ENCODE data around the gene AHDC1. TPM values are rescaled to one million over a fixed set of nuclear protein-coding genes. Genes with fewer than 3 reads are reported as not detected.

The AHDC1 gene
- total and polyA plus RNA-seq, 9 of the 15 experiments (the other 6 are each of a cell fraction or from before 2014, with no cell fraction given), result 0.21 to 36.4 (median 4.7) TPM

DNA sequence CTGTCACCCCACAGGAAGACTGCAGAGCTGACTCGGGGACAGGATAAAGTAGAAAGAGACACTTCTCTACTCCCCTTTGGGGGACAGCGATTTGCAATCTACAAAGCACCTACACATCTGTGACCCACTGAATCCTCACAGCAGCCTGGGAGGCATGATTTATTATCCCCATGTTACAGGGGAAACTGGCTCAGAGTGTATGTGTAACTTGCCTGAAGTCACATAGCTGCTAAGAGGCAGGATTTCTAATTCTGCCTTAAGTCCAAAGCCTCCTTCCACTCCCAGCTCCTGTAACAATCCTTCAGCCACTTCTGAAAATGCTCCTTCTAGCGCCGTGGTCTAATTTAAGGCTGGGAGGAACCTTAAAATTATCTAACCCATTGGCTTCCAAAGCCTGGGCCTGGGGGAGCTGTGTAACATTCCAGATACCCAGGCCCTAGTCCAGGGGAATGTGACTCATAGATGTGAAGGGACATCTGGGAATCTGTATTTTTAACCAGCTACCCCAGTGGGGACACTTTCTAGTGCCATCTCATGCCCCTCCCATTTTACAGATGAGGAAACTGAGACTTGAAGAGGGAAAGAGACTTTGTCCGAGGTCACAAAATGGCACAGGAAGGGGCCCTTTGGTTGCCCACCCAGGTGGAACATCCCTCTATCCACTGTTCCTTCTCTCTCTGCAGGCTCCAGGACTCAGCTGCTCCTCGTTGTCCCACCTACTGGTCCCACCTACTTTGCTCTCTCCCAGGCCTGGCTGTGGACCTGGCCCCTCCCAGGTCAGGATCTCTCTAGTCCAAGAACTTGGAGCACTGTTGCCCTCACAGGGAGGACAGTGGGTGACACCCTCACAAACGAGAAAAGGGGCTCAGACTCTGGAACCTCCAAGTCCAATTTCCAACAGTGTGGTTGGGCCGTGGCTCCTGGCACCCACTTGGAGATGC is 48.9 kb downstream of the AHDC1 start (continued):
- TF ChIP-seq, protein P1, sequence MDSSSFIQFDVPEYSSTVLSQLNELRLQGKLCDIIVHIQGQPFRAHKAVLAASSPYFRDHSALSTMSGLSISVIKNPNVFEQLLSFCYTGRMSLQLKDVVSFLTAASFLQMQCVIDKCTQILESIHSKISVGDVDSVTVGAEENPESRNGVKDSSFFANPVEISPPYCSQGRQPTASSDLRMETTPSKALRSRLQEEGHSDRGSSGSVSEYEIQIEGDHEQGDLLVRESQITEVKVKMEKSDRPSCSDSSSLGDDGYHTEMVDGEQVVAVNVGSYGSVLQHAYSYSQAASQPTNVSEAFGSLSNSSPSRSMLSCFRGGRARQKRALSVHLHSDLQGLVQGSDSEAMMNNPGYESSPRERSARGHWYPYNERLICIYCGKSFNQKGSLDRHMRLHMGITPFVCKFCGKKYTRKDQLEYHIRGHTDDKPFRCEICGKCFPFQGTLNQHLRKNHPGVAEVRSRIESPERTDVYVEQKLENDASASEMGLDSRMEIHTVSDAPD (CRISPR knock-in tag; IDR thresholded peaks at IDR 0.05), result no peak
- TF ChIP-seq, protein P2, sequence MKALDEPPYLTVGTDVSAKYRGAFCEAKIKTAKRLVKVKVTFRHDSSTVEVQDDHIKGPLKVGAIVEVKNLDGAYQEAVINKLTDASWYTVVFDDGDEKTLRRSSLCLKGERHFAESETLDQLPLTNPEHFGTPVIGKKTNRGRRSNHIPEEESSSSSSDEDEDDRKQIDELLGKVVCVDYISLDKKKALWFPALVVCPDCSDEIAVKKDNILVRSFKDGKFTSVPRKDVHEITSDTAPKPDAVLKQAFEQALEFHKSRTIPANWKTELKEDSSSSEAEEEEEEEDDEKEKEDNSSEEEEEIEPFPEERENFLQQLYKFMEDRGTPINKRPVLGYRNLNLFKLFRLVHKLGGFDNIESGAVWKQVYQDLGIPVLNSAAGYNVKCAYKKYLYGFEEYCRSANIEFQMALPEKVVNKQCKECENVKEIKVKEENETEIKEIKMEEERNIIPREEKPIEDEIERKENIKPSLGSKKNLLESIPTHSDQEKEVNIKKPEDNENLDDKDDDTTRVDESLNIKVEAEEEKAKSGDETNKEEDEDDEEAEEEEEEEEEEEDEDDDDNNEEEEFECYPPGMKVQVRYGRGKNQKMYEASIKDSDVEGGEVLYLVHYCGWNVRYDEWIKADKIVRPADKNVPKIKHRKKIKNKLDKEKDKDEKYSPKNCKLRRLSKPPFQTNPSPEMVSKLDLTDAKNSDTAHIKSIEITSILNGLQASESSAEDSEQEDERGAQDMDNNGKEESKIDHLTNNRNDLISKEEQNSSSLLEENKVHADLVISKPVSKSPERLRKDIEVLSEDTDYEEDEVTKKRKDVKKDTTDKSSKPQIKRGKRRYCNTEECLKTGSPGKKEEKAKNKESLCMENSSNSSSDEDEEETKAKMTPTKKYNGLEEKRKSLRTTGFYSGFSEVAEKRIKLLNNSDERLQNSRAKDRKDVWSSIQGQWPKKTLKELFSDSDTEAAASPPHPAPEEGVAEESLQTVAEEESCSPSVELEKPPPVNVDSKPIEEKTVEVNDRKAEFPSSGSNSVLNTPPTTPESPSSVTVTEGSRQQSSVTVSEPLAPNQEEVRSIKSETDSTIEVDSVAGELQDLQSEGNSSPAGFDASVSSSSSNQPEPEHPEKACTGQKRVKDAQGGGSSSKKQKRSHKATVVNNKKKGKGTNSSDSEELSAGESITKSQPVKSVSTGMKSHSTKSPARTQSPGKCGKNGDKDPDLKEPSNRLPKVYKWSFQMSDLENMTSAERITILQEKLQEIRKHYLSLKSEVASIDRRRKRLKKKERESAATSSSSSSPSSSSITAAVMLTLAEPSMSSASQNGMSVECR (CRISPR knock-in tag; IDR thresholded peaks at IDR 0.05), result no peak
- TF ChIP-seq ZNF23 (CRISPR knock-in tag; IDR thresholded peaks at IDR 0.05) (no peak), SRSF1 (IDR thresholded peaks at IDR 0.05; ENCODE audit: low read depth, low read length) (no peak), ARHGAP35 (IDR thresholded peaks at IDR 0.05; ENCODE audit: partially characterized antibody) (no peak), ZNF408 (CRISPR knock-in tag; IDR thresholded peaks at IDR 0.05; ENCODE audit: low read depth) (no peak), RBFOX2 (IDR thresholded peaks at IDR 0.05; ENCODE audit: low read depth, low read length) (no peak), SMAD3 (CRISPR knock-in tag; conservative IDR thresholded peaks at IDR 0.05) (no peak), MEIS2 (IDR thresholded peaks at IDR 0.05; ENCODE audit: partially characterized antibody) (peak; percentile 57), SRSF7 (optimal IDR thresholded peaks at IDR 0.05; ENCODE audit: low read depth, low read length) (no peak), KDM5B (IDR thresholded peaks at IDR 0.05; ENCODE audit: insufficient replicate concordance, low read depth, low read length) (no peak), HLTF (IDR thresholded peaks at IDR 0.05) (no peak), PHF21A (IDR thresholded peaks at IDR 0.05; ENCODE audit: borderline replicate concordance, low read depth) (no peak), OTX1 (CRISPR knock-in tag; IDR thresholded peaks at IDR 0.05) (no peak), STAT5B (CRISPR knock-in tag; IDR thresholded peaks at IDR 0.05) (no peak)
- TF ChIP-seq, protein P3, sequence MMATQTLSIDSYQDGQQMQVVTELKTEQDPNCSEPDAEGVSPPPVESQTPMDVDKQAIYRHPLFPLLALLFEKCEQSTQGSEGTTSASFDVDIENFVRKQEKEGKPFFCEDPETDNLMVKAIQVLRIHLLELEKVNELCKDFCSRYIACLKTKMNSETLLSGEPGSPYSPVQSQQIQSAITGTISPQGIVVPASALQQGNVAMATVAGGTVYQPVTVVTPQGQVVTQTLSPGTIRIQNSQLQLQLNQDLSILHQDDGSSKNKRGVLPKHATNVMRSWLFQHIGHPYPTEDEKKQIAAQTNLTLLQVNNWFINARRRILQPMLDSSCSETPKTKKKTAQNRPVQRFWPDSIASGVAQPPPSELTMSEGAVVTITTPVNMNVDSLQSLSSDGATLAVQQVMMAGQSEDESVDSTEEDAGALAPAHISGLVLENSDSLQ (IDR thresholded peaks at IDR 0.05), result 0 out of 2 replicates have a peak, but pooled peaks have one; percentile 21
- TF ChIP-seq, protein P4, sequence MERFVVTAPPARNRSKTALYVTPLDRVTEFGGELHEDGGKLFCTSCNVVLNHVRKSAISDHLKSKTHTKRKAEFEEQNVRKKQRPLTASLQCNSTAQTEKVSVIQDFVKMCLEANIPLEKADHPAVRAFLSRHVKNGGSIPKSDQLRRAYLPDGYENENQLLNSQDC (CRISPR knock-in tag; IDR thresholded peaks at IDR 0.05), result no peak
- TF ChIP-seq, protein P5, sequence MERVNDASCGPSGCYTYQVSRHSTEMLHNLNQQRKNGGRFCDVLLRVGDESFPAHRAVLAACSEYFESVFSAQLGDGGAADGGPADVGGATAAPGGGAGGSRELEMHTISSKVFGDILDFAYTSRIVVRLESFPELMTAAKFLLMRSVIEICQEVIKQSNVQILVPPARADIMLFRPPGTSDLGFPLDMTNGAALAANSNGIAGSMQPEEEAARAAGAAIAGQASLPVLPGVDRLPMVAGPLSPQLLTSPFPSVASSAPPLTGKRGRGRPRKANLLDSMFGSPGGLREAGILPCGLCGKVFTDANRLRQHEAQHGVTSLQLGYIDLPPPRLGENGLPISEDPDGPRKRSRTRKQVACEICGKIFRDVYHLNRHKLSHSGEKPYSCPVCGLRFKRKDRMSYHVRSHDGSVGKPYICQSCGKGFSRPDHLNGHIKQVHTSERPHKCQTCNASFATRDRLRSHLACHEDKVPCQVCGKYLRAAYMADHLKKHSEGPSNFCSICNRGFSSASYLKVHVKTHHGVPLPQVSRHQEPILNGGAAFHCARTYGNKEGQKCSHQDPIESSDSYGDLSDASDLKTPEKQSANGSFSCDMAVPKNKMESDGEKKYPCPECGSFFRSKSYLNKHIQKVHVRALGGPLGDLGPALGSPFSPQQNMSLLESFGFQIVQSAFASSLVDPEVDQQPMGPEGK (CRISPR knock-in tag; IDR thresholded peaks at IDR 0.05; ENCODE audit: borderline replicate concordance), result no peak

All from K562 (cell line).